Measurements from ENCODE around the gene CEP170B.

CEP170B gene

GRCh38 chr14:104863131-104863862 is 1.8 kb upstream of the CEP170B start:
- no peak for TF ChIP-seq CTCF (IDR thresholded peaks at IDR 0.05; ENCODE audit: low read depth, low read length, missing control alignments)
- in situ Hi-C loops (cut with HindIII; ENCODE audit: low sequenced_read_pairs), result no loop called here
- DNase-seq (ENCODE audit: low read depth), result no peak
- no peak overlapping the region for H3K4me3 ChIP-seq (ENCODE audit: low read depth, low read length)

- no peak for TF ChIP-seq CTCF (IDR thresholded peaks at IDR 0.05; ENCODE audit: low read depth, low read length, missing control alignments)
- in situ Hi-C loops (cut with HindIII; ENCODE audit: low sequenced_read_pairs), result no loop called here
- DNase-seq (ENCODE audit: low read depth), result no peak
- no peak overlapping the region for H3K4me3 ChIP-seq (ENCODE audit: low read depth, low read length)
Observed at GRCh38 chr14:104863923-104864266, 1.2 kb upstream of the CEP170B start.

- in situ Hi-C loops (cut with HindIII; ENCODE audit: low sequenced_read_pairs), result no loop called here
- H3K4me3 ChIP-seq (ENCODE audit: low read depth, low read length), result peak overlapping the region; percentile 41
- TF ChIP-seq CTCF (IDR thresholded peaks at IDR 0.05; ENCODE audit: low read depth, low read length, missing control alignments), result no peak
- DNase-seq (ENCODE audit: low read depth), result no peak
Observed at GRCh38 chr14:104864267-104865080, 594 bp upstream of the CEP170B start.

- peak overlapping the region; percentile 68 for H3K4me3 ChIP-seq (ENCODE audit: low read depth, low read length)
- in situ Hi-C loops (cut with HindIII; ENCODE audit: low sequenced_read_pairs), result no loop called here
- no peak for TF ChIP-seq CTCF (IDR thresholded peaks at IDR 0.05; ENCODE audit: low read depth, low read length, missing control alignments)
- peak; percentile 13 for DNase-seq (ENCODE audit: low read depth)
Observed at GRCh38 chr14:104865631-104866441, 768 bp downstream of the CEP170B start.

GRCh38 chr14:104866451-104867370 is 1.6 kb downstream of the CEP170B start:
- DNase-seq (ENCODE audit: low read depth), result no peak
- TF ChIP-seq CTCF (IDR thresholded peaks at IDR 0.05; ENCODE audit: low read depth, low read length, missing control alignments), result no peak
- H3K4me3 ChIP-seq (ENCODE audit: low read depth, low read length), result peak overlapping the region; percentile 68
- in situ Hi-C loops (cut with HindIII; ENCODE audit: low sequenced_read_pairs), result no loop called here
